Measurements from ENCODE around the gene PTPN3.
"Not testable (repeated sequence)": the region's sequence is repeated elsewhere in the genome, so short reads cannot be mapped to it uniquely, and the experiment has no call there.

Gene PTPN3

GRCh38 chr9:109349421-109349846 lies 148.7 kb downstream of the PTPN3 start:
- DNase-seq (ENCODE audit: low read depth), result peak; percentile 92
- H3K4me3 ChIP-seq (ENCODE audit: low read depth, low read length), result no peak overlapping the region
- TF ChIP-seq CTCF (conservative IDR thresholded peaks at IDR 0.05; ENCODE audit: low read depth, low read length), result no peak

- no peak overlapping the region for H3K4me3 ChIP-seq (ENCODE audit: low read depth, low read length)
- no peak for TF ChIP-seq CTCF (conservative IDR thresholded peaks at IDR 0.05; ENCODE audit: low read depth, low read length)
- DNase-seq (ENCODE audit: low read depth), result no peak
Measured at GRCh38 chr9:109346904-109347303, 151.2 kb downstream of the PTPN3 start.

- DNase-seq (ENCODE audit: low read depth), result no peak
- no peak for TF ChIP-seq CTCF (conservative IDR thresholded peaks at IDR 0.05; ENCODE audit: low read depth, low read length)
- H3K4me3 ChIP-seq (ENCODE audit: low read depth, low read length), result no peak overlapping the region
Measured at GRCh38 chr9:109344866-109345265, 153.2 kb downstream of the PTPN3 start.

GRCh38 chr9:109342878-109343277 lies 155.2 kb downstream of the PTPN3 start:
- TF ChIP-seq CTCF (conservative IDR thresholded peaks at IDR 0.05; ENCODE audit: low read depth, low read length), result no peak
- H3K4me3 ChIP-seq (ENCODE audit: low read depth, low read length), result no peak overlapping the region
- no peak for DNase-seq (ENCODE audit: low read depth)

GRCh38 chr9:109341561-109341960 lies 156.5 kb downstream of the PTPN3 start:
- no peak for DNase-seq (ENCODE audit: low read depth)
- H3K4me3 ChIP-seq (ENCODE audit: low read depth, low read length), result no peak overlapping the region
- no peak for TF ChIP-seq CTCF (conservative IDR thresholded peaks at IDR 0.05; ENCODE audit: low read depth, low read length)

DNA sequence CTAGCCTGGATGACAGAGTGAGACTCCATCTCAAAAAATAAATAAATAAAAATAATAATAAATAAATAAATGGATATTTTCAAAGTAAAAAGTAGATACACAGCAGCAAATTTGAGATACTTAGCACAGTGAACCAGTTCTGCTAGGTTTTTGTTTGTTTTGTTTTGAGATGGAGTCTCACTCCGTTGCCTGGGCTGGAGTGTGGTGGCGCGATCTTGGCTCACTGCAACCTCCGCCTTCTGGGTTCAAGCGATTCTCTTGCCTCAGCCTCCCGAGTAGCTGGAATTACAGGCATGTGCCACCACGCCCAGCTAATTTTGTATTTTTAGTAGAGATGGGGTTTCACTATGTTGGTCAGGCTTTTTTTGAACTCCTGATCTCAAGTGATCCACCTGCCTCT lies 157.1 kb downstream of the PTPN3 start:
- DNase-seq (ENCODE audit: low read depth); H3K4me3 ChIP-seq (ENCODE audit: low read depth, low read length): not testable (repeated sequence)

- H3K4me3 ChIP-seq (ENCODE audit: low read depth, low read length), result no peak overlapping the region
- DNase-seq (ENCODE audit: low read depth), result no peak
- TF ChIP-seq CTCF (conservative IDR thresholded peaks at IDR 0.05; ENCODE audit: low read depth, low read length), result no peak
Measured at GRCh38 chr9:109336409-109336808, 161.7 kb downstream of the PTPN3 start.

GRCh38 chr9:109335929-109336328 lies 162.2 kb downstream of the PTPN3 start:
- DNase-seq (ENCODE audit: low read depth), result no peak
- no peak overlapping the region for H3K4me3 ChIP-seq (ENCODE audit: low read depth, low read length)
- TF ChIP-seq CTCF (conservative IDR thresholded peaks at IDR 0.05; ENCODE audit: low read depth, low read length), result no peak

Data from choroid plexus epithelial cell (primary cell).